ENCODE measurements around the gene BCR.

The BCR gene

GRCh38 chr22:23218053-23218866 lies 38.0 kb downstream of the BCR start:
- DNase-seq = no peak

- DNase-seq = peak; percentile 88
Measured at GRCh38 chr22:23218867-23219251, 38.5 kb downstream of the BCR start.

DNA sequence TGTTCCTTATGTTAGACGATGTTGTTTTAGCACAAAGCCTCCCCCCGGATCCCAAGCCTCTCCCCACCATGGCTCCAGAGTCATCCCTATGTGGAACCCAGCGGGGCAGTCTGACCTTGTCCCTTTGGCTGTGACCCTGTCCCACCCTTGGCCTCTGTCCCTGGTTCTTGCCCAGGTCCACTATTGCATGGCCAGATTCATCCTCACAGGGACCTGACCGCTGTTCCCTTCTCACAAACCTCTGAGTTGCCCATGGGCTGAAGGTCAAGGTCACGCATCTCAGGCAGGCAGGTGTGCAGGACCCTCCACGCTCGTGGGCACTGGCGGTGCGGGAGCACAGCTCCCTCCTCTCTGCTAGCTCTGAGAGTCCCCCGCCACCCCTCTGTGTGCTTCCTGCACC lies 39.0 kb downstream of the BCR start:
- DNase-seq = no peak

DNA sequence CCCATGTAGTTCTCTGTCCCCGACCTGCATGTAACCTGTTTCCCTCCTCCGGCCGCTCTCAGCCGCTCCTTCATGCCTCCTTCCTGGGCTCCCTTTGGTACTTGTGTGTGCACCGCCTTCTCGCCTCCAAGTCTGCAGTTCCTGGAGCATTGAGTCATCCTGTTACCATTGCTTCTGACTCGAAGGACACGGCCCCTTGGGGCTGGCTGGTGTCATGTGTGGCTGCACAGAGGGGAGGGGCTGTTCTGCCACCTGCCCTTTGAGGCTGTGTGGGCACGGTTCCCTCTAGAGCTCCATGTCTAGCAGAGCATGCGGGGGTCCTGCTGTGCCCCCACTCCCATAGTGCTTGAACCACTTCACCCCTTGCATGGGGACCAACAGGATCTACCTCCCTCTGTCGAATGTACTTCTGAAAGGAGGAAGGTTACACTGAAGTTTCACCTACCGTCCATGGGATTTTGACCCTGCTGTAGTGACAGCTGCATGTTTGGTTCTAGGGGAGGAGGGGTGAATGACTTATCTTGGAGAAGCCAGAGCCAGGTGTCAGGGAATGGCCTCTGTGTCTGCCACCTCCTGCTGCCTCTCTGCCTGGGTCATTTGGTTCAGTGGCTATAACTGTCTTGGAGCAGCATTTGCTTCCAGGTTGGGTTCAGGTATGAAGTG lies 39.6 kb downstream of the BCR start:
- DNase-seq = peak; percentile 12

DNA sequence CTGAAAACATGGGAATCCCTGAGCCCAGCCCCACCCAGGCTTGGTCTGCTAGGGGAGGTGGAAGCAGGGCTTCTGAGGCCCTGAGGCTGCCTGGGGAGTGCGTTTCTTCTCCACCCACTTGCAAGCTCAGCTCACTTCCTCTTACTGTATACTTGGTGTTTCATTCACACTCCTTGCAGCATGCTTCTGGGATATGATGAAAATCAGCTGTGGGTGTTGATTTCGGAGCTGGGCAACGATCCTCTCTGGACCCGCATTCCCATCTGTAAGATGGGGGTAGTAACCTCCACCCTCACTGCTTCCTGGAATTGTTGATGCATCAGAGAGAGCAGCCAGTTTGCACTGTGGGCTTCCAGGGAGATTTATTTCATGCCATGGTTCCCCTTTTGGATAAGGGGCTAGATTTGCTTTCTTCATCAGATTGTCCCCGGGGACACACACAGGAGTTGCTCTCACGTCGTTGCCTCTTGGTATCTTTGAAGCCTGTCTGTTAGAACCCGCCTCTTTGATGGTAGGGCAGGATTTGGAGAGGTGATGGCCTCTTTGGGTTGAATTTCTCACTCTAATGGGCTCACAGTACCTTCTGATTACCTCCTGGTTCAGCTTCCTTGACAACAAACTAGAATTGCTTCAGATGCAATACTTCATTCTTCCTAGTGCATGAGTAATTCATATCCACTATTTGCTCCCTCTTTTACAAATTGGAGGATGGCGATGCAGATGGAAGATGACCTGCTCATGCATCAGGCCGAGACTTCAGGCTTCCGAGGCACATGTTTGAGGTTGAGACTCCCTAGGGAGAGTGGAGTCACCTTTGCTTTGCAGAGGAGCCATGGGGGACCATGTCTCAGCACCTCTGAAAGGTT lies 40.4 kb downstream of the BCR start:
- DNase-seq = no peak

- DNase-seq = no peak
Measured at GRCh38 chr22:23221351-23221804, 41.1 kb downstream of the BCR start.

- no peak for DNase-seq
Measured at GRCh38 chr22:23222033-23222792, 41.9 kb downstream of the BCR start.

- no peak for DNase-seq
Measured at GRCh38 chr22:23222793-23223568, 42.7 kb downstream of the BCR start.

DNA sequence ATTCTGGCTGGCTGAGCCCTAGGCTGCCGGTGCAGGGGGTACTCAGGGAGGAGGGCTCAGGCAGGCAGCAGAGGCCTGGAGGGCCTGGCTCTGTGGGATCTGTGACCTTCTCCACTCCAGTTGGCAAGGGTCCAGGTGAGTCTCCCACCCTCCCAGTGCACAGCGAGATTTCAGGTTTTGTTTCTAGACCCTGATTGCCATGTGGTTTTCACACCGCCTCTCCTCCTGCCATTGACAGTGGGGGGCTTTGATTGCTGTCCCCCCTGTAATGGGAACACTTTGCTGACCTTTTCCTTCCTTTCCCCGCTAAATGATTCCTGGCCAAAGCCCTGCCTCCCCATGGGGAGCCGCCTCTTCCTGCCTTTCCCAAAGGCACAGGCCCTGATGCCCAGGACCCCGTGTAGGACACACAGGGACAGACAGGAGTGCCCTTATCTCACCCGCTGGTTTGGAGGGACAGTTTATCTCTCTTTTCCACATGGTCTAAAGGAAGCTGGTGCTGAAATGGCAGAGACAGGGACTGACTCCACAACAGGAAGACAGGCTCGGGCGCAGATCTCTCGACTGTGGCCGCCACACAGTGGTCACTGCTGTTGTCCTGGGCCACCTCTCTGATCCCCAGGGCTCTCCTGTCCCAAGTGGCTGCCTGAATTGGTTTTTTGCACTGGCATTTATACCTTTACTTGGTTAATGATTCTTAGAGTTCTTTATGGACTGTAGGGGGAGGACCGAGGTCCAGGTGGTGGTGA lies 43.4 kb downstream of the BCR start:
- DNase-seq = no peak

- DNase-seq = no peak
Measured at GRCh38 chr22:23224846-23225245, 44.5 kb downstream of the BCR start.

GRCh38 chr22:23225337-23225723 lies 45.0 kb downstream of the BCR start:
- no peak for DNase-seq

- peak; percentile 21 for DNase-seq
Measured at GRCh38 chr22:23225724-23226496, 45.6 kb downstream of the BCR start.

- no peak for DNase-seq
Measured at GRCh38 chr22:23226497-23226850, 46.2 kb downstream of the BCR start.

- DNase-seq = no peak
Measured at GRCh38 chr22:23227380-23227779, 47.1 kb downstream of the BCR start.

- no peak for DNase-seq
Measured at GRCh38 chr22:23228503-23228902, 48.2 kb downstream of the BCR start.

DNA sequence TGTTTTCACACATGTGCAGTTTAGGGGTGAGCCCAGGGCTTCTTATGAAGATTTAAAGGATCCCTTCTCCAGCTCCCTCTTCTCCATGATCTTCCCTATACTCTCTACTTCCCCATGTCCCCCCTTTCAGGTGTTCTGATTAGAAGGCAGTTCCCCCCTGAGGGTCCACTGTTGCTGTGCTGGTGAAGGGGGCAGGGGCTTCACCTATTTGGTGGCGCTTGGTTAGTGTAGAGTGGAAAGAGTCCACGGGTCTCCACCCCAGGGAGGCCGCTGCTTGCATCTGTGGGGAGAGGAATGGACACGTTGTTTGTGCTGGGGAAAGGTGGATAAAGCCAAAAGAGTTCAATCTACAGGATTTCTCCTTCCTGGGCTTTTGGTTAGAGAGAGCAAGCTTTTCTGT lies 49.3 kb downstream of the BCR start:
- DNase-seq = no peak

DNA sequence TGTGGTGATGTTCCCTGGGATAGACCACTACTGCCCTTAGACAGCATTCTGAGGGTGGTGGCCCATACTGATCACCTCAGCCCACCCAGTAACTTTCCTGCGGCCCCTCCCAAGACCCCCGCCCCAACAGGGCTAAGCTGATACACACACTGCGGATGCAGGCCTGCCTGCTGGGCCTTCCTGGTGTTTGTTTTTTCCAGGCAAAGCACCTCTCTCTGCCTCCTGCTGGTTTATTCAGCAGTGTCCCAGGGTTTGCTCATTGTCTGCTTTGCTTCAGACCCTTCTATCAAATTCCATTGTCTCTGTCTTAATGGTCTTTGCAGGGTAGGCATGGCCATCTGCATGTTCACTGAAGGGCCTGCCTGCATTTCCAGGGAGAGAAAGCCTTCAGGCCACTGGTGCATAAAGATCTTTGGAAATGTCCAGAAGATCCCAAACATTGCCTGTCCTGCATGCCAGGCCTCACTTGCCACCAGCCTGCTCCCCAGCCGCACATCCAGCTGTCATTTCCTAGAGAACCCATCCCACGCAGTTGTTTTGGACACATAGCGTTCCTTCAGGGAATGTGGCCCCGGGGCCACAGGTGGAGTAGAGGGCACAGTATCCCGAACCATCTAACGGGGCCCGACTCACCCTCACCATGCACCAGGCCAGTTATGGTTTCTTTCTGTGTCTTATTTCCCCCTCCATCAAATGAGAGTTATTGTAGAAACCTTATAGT lies 50.2 kb downstream of the BCR start:
- DNase-seq = no peak

DNA sequence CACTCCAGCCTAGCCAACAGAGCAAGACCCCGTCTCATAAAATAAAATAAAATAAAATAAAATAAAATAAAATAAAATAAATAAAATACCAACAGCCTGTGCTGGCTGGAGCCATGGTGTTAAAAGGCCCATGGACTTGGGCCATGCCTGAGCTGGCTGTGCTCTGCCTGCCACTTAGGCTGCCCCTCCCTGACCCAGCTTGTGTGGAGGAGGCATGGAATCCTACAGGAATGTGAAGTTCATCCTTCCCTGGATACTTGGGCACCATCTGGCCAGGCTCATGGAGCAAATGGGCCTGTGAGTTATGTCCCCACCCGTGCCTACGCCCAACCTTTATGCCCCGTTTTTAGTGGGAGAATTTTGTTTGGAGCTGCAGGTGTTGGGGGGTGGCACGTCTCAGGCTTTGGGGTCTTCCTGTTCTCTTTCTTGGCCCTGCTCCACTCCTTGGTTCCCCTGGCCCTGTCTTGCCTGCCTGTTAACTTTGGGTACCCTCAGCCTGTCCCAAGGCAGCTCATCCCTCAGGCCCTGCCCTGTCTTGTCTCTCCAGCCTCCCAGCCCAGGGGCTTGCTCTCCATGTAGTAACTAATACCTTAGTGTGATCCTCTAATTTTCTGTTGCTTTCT lies 51.3 kb downstream of the BCR start:
- no peak for DNase-seq
